HuH-7.5 (cell line): ENCODE data around the gene KCTD7.
"Not testable (repeated sequence)": the region's sequence is repeated elsewhere in the genome, so short reads cannot be mapped to it uniquely, and the experiment has no call there.

Source experiments
- DNase-seq: peaks from one replicate; pipeline ENCODE4 v3.0.0; 2011; ENCODE audit warnings: low spot score

Gene KCTD7

DNA sequence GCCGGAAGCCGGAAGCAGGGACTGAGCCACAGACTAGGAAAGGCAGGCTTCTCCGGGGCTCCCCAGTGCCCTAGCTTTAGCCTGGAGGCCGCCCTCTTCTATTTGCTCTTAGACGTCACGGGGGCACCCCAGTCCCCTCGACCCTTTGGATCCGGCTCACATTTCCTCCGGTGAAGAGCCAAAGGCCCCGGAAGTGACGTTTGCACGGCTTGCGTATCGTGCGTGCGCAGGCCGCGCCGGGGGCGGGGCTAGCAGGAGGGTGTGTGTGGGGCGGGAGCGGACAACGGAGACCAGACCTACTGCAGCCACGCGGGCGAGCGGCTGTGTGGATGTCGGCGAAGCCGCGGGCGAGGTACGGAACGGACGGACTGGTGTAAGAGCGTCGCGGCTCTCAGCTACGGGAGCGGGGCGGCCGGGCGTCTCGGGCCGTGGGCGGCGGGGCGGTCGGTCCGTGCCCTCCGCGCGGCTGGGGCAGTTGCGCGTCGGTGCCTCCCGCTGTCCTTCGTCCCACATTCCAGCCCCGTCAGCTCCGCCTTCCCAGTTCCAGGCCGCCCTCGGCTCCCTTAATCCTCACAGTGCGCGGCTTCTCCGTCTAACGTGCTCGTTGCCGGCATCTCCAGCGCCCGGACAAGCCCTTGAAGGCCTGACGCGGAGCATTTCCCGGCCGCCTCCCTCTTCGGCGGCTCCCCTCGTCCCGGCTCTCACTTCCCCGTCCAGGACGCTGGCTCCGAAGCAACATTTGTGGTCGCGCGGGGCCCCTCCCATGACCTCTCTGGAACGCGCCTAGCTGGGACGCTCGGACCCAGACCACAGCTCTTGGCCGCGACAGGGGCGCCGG is 25.8 kb downstream of the KCTD7 start:
- peak; percentile 93 for DNase-seq

DNA sequence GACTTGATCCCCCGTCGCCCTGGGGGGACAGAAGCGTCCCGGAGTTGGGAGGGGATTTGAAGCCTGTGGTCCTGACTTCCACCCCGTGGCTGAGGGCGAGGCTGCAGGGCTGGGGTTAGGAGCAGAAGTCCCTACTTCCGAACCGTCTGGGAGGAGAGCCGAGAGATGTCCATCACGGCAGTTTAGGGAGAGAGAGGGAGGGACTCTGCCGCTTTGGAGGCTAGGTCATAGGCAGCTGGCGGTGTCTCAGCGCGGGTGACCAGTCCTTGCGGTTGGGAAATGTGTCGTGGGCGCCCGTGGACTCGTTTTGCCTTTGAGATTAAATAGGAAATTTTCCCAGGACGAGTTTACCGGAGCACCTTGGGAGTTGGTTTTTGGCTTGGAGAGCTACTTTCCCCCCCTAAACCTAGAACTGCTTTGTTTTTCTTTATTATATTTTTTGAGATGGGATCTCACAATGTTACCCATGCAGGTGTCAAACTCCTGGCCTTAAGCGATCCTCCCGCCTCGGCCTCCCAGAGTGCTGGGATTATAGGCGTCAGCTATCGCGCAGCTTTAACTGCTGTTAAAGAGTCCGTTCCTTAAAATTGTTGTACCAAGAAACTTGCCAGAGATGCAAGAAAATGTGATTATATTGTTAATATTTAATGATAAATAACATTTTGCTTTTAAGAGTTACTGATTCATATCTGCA is 26.6 kb downstream of the KCTD7 start:
- DNase-seq, result not testable (repeated sequence)

DNA sequence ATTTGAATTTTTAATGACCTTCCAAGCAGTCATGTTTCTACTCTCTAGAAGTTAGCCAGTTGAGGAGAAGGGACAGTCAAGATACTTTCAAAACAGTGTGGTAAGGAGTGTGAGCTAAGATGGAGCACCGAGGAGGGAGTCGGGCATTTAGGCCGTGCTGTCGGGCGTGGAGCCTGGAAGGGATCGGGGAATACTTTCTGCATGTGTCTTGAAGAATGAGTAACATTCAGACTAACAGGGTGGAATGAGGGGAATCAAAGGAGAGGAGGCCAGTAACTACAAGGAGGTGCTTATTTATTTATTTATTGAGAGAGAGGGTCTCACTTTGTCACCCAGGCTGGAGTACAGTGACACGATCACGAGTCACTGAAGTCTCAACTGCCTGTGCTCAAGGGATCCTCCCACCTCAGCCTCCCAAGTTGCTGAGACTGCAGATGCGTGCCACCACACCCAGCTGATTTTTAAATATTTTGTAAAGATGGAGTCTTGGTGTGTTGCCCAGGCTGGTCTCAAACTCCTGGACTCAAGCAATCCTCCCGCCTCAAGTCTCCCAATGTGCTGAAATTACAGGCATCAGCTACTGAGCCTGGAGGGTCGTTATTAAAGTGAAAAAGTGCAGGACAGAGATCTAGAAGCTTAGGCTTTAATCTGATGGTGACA is 27.3 kb downstream of the KCTD7 start:
- not testable (repeated sequence) for DNase-seq

DNA sequence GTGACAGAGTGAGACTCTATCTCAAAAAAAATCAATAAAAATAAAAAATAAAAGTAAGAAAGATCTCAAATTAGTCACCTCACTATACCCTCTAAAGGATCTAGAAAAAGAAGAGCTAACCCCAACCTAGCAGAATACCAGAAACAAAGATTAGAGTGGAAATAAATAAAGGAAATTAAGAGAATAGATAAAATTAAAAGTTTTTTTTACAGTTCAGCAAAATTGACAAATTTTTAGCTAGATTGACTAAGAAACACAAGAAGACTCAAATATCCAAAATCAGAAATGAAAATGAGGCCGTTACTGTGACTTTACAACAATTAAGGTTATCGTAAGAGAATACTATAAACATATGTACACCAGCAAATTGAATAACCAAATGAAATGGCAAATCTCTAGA is 29.1 kb downstream of the KCTD7 start:
- DNase-seq, result no peak

DNA sequence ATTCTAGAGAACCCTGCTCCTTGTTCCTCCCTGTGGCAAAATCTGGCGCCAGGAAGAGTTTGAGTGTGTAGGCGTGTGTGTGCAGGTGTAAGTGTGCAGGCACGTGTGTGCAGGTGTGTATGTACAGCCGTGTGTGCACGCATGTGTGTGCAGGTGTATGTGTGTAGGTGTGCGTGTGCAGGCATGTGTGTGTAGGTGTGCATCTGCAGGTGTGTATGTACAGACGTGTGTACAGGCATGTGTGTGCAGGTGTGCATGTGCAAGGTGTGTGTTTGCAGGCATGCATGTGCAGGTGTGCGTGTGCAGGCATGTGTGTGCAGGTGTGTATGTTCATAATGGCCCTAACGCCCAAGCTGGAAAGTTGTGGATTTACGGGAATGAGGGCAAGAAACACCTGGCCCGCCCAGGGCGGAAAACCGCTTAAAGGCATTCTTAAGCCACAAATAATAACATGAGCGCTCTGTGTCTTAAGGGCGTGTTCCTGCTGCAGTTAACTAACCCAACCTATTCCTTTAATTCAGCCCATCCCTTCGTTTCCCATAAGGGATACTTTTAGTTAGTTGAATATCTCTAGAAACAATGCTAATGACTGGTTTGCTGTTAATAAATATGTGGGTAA is 34.1 kb downstream of the KCTD7 start:
- no peak for DNase-seq

DNA sequence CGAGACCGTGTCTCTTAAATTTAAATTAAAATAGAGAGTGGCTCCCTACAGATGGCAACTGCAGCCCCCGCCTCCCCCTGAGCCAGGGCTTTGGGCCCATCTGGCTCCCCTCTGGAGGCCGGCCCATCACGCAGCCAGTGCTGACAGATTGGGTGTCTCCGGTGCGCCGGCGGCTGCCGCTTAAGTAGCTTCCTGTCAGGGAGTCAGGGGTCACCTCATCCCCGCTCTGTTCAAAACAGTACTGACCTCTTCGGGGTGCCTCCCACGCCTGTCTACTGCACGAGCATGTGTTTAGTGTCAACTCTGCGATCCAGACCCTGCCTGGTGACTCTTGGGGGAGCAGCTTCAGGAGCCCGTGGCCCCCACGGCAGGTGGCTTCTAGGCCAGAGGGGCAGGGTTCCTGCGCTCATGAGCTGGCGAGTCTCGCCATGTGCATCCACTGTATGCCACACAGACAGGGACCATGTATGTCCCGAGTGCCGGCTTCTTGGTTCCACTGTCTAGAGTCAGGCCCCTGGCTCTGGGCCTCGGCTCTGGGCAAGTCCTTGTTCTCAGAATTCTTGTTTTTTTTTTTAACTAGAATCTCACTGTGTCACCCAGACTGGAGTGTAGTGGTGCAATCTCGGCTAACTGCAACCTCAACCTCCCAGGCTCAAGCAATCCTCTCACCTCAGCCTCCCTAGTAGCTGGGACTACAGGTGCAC is 36.1 kb downstream of the KCTD7 start:
- no peak for DNase-seq

DNA sequence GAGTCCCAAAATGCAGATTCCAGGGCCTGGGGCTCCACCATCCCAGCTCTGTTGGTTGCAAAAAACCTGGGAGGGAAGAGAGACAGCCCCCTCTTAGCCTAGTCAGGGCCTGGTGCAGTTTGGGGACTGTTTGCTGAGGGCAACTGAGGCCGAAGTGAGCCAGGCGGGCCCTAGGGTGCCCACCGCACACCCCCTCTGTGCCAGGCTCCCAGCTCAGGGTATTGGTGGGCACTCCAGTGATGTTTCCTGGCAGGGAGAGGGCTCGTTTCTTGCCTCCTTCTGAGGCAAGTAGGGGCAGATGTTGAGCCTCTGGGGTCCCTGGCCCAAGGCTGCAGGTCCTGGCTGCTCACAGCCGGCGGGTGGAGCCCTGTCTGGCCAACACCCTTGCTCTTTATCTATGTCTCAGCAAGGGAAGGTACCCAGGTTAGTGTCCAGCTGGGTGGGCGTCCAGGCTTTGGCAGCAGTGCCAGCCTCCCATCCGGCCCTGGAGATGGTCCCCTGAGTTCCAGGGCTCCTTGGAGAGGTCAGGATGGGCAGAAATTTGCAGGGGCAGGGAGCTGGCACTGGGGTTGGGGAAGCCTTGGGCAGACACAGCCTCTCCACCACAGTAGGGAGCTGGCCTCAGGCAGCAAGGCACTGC is 37.8 kb downstream of the KCTD7 start:
- DNase-seq, result no peak

DNA sequence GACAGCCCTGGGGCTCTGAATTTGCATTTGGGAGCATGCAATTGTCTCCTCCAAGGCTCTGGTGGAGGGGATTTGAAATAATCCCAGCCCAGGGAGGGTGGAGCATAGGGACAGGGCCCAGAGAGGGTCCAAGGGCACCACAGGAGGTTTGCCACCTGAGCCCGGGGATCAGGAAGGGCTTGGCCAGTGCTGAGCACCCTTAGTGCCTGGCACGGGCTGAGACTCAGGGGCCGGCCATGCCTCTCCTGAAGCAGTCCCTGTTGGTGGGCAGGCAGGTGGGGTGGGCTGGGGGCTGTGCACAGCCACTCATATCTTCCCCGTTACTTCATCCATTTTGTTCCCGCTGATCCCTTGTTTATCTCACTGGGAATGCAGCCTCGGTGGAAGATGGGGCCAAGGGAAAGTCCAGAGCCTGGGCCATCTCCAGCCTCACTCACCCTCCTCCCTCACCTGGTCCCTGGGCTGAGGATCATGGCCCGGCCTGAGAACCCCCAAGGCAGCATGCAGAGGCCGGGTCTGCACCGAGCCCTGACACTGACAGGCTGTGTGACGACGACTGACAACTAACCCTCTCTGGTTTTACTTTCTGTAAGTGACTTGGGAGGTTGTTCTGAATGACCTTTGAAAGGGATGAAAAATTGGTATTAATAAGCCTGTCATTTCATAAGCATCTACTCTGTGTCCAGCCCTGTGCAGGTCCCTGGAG is 38.5 kb downstream of the KCTD7 start:
- no peak for DNase-seq

DNA sequence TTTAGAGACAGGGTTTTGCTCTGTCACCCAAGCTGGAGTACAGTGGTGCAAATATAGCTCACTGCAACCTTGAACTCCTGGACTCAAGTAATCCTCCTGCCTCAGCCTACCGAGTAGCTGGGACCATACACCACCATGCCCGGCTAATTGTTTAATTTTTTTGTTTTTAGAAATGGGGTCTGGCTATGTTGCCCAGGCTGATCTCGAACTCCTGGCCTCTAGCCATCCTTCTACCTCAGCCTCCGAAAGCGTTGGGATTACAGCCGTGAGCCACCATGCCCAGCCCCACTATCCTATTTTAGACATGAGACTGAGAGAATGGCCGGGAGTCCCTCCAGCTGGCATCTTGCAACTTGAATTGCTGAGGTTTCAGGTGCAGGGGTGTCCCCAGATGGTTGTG is 39.4 kb downstream of the KCTD7 start:
- DNase-seq, result no peak

DNA sequence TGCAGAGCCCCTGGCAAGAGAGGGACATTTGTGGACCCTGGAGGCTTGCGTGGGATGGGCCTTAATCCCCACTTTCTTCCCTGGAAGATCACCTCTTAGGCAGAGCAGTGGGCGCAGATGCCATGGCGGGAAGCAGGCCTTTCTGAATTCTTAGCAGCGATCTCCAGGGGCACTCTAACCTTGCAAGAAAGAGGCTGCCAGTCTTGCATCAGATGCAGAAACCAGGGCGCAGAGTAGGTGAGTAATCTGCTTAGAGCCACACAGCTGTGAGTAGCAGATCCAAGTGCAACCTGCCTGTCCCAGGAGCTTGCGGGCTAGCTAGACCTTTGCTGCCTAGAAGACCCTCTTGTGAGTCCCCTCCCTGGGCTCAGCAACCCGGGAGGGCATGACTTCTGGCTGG is 40.0 kb downstream of the KCTD7 start:
- DNase-seq, result no peak

DNA sequence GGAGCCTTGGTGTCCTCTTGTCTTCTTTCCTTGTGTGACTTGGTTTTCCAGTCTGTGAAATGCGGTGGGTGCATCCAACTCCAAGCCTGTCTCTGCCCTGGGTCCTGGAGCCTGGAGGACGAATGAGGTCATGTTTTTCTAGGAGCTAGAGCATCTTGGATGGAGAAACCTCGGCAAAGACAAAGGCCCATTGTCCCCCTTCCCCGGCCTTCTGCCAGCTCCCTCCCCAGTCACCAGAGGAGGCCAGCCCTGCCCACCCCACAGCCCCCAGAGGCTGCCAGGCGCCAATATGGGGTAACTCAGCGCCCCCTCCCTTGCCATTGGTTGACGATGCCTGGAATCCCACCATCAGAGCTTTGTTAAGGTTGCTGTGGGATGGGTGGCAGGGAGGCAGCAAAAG is 40.4 kb downstream of the KCTD7 start:
- DNase-seq, result no peak

DNA sequence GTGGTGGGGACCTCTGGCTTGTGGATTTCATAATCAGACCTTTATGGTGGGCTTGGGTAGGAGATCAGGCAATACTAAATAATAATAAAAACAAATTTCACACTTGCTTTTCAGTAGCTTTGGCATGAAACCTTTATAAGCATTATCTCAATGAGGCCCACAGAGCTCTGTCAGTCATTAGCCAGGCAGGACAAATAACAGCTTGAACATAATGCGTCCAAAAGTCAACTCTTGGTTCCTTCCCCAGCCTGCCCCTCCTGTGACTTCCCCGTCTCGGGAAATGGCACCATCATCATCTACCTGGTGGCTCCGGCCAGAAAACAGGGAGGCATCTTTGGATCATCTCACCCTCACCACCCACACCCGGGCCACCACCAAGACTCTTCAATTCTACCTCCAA is 40.8 kb downstream of the KCTD7 start:
- no peak for DNase-seq

DNA sequence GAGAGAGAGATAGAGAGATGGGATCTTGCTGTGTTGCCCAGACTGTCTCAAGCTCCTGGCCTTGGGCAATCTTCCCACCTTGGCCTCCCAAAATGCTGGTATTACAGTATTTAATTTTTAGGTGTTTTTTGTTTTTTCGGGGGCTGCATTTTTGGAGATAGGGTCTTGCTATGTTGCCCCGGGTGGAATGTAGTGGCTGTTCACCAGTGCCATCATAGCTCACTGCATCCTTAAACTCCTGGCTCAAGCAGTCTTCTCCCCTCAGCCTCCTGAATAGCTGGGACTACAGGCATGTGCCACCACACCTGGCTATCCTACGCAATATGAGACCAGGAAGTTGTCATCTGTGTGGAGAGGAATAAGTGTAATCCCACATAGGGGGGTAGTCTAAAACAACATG is 42.4 kb downstream of the KCTD7 start:
- no peak for DNase-seq

DNA sequence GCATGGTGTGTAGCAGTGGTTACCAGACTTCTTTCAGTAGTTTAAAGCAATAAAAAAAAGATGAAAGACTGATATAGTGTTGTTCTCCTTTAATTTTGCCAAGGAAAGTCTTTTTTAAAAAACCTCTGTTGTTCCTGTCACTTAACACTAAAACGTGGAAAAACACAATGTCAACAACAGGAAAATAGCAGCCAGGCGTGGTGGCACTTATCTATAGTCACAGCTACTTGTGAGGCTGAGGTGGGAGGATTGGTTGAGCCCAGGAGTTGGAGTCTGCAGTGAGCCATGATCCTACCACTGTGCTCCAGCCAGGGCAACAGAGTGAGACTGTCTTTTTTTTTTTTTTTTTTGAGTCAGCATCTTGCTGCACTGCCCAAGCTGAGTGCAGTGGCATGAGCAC is 42.8 kb downstream of the KCTD7 start:
- not testable (repeated sequence) for DNase-seq

DNA sequence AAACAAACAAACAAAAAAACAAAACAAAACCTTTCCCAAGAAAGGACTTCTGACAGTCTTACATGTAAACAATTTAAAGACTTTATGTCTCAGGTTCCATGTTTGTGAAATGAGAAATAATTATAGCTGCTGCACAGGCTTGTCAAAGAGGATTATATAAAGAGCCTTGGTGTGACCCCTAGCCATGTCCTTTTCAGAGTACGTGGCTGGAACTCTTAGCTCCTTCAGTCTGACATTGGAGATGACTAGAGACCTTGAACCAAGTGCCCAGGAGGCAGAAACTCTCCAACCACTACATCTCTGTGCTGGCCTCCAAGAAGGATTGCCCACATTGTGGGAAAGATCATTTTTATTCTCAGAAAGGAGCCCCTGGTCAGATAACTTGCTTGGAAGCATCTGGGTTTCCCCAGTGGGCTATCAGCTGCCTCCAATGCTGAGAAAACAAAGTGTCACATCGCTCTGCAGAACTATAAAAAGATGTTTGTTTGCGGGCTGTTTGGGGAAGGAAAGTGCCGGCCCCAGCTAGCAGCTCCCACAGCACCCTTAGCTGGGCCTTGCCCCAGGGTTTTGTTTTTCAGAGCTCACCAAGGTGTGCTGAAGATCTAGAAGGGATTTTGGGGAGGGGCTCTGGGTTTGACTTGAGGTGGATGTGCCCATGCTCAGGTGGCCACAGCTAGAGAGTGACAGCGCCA is 43.9 kb downstream of the KCTD7 start:
- not testable (repeated sequence) for DNase-seq

DNA sequence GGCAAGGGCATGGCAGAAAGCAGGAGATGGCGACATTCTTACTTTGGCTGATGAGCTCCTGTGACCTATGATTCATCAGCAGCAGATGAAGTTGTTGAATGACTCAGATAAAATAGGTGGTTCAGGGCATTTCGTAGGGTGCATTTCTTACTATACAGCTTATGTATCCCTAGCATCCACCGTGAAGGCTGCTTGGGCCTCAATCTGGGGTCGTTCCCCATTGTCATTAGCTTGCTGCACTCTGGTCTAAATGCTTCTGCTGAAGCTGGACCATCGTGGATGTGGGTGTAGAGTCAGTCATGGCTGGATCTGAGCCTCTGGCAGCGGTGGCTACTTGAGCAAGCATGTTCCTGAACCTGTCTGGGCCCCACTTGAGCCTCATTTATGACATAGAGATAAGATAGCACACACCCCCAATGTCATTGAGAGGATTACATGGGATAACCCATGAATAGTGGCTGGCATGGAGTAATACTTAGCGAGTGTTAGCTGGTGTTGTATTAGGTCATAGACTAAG is 44.5 kb downstream of the KCTD7 start:
- DNase-seq, result not testable (repeated sequence)

DNA sequence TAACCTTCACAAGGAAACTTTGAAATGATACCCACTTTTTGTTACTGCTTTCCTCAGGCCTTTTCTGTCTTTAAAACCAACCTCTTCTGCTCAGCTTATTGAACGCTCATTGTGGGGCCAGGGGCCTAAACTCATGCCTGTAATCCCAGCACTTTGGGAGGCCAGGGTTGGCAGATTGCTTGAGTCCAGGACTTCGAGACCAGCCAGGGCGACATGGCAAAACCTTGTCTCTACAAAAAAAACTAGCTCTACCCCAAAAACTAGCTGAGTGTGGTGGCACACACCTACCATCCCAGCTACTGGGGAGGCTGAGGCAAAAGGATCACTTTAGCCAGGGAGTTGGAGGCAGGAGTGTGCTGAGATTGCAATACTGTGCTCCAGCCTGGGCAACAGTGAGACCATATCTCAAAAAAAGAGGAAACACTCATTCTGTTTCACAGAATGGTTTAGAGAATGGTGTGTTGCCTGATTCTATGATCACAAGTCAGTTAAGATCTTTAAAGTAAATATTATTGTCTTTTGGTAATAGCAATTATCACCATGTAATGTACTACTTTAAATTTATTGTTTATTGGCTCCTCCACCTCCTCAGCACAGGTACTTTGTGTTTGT is 51.1 kb downstream of the KCTD7 start:
- no peak for DNase-seq

DNA sequence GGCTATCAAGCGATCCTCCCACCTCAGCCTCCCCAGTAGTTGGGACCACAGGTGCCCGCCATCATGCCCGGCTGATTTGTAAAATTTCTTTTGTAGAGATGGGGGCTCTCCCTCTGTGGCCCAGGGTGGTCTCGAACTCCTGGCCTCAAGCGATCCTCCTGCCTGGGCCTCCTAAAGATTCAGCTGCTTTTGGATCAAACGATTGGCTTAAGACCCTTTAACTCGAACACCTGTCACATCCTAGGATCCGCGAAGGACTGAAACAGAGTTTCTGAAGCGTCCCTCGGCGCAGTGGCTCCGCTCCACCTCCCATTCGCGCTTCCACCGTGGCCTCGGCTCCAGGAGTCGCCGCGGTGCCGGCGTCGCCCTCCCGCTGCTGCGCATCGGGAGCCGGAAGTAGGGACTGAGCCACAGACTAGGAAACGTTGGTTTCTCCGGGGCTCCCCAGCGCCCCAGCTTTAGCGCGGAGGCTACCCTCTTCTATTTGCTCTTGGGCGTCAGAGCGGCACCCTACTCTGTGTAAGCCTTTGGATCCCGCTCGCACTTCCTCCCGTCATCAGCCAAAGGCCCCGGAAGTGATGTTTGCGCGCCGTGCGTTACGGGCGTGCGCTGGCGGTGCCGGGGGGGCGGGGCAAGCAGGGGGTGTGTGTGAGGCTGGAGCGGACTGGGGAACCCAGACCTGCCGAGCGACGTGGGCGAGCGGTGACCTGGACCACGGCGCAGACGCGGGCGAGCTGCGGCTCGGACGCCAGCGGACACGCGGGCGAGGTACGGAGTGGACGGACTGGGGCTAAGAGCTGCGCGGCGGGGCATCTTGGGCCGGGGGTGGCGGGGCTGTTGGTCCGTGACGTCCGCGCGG is 53.0 kb downstream of the KCTD7 start:
- peak; percentile 91 for DNase-seq
